Common myeloid progenitor, CD34-positive (primary cell): Measurements from ENCODE around the gene LIN37.
"Not testable (repeated sequence)": the region's sequence is repeated elsewhere in the genome, so short reads cannot be mapped to it uniquely, and the experiment has no call there.

Experiments
- CTCF ChIA-PET: fragments of 350-600 bp; sonication (Branson Sonifier 250); formaldehyde crosslinking; loops from one replicate; lab custom pipeline; 2021; ENCODE audit warnings: antibody characterized with exemption; lab: Charles Lee
- POLR2A ChIA-PET: fragments of 350-600 bp; sonication (Branson Sonifier 250); formaldehyde crosslinking; loops from one replicate; lab custom pipeline; 2021; ENCODE audit warnings: antibody characterized with exemption; lab: Charles Lee
- DNase-seq, 3 donors: peaks; one replicate each; pipeline versions ENCODE4 v3.0.0 to v3.0.0-alpha.2; 2013
- H3K27ac ChIP-seq, 2 experiments: 1 replicate in 1 of 2; 2 replicates in 1 of 2; pipeline ENCODE4 v1.7.0; 2013; ENCODE audit warnings: inconsistent platforms in 2 of 2, low read length in 2 of 2, mild to moderate bottlenecking in 2 of 2, low read depth in 1 of 2, moderate library complexity in 1 of 2; ENCODE audit not compliant: severe bottlenecking in 2 of 2, insufficient read depth in 1 of 2, poor library complexity in 1 of 2
- H3K27me3 ChIP-seq, 5 experiments: replicated peaks in 2 of 5; 1 replicate in 3 of 5; 2 replicates in 2 of 5; pipeline versions ENCODE4 v1.6.1 to v1.7.0; 2013; ENCODE audit warnings: low read length in 4 of 5, mild to moderate bottlenecking in 2 of 5, moderate library complexity in 2 of 5, inconsistent platforms in 1 of 5; ENCODE audit not compliant: insufficient read depth in 5 of 5, control insufficient read depth in 4 of 5
- H3K36me3 ChIP-seq, 4 experiments: 1 replicate in 2 of 4; 2 replicates in 2 of 4; pipeline versions ENCODE4 v1.6.1 to v1.7.0; 2013; ENCODE audit warnings: low read length in 3 of 4, control low read depth in 1 of 4, mild to moderate bottlenecking in 1 of 4; ENCODE audit not compliant: control insufficient read depth in 4 of 4, insufficient read depth in 4 of 4
- H3K4me1 ChIP-seq, 4 experiments: 1 replicate in 3 of 4; 2 replicates in 1 of 4; pipeline versions ENCODE4 v1.6.1 to v1.7.1; 2013; ENCODE audit warnings: low read length in 3 of 4, mild to moderate bottlenecking in 3 of 4, control low read depth in 1 of 4, inconsistent platforms in 1 of 4, moderate library complexity in 1 of 4; ENCODE audit not compliant: control insufficient read depth in 4 of 4, insufficient read depth in 4 of 4; ENCODE audit errors: control extremely low read depth in 1 of 4
- H3K4me3 ChIP-seq, 7 experiments: 1 replicate in 4 of 7; 2 replicates in 3 of 7; pipeline versions ENCODE4 v1.5.1 to v1.7.0; 2013; ENCODE audit warnings: mild to moderate bottlenecking in 7 of 7, low read length in 6 of 7, moderate library complexity in 6 of 7, inconsistent platforms in 2 of 7, low read depth in 2 of 7, control low read depth in 1 of 7; ENCODE audit not compliant: insufficient read depth in 4 of 7, control insufficient read depth in 1 of 7; ENCODE audit errors: extremely low read depth in 1 of 7
- H3K9me3 ChIP-seq, 5 experiments: 1 replicate in 4 of 5; 2 replicates in 1 of 5; pipeline versions ENCODE4 v1.6.1 to v1.7.1; 2013; ENCODE audit warnings: low read length in 4 of 5, mild to moderate bottlenecking in 2 of 5, inconsistent platforms in 1 of 5, low read depth in 1 of 5, moderate library complexity in 1 of 5; ENCODE audit not compliant: control insufficient read depth in 4 of 5, insufficient read depth in 2 of 5; ENCODE audit errors: control extremely low read depth in 1 of 5
- WGBS: methylation state at CpG from one replicate; pipeline ENCODE4 v1.1.5; 2013; ENCODE audit not compliant: insufficient coverage; 5-methylcytosine and 5-hydroxymethylcytosine counted together

LIN37 gene

DNA sequence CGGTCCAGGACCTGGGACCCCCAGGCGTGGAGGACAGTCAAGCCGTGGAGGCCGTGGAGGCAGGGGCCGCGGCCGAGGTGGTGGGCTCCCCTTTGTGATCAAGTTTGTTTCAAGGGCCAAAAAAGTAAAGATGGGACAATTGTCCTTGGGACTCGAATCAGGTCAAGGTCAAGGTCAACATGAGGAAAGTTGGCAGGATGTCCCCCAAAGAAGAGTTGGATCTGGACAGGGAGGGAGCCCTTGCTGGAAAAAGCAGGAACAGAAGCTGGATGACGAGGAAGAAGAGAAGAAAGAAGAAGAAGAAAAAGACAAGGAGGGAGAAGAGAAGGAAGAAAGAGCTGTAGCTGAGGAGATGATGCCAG lies 28.2 kb upstream of the LIN37 start:
- Histone ChIP-seq H3K27ac (no peak overlapping the region), H3K4me3 (no peak overlapping the region), H3K36me3 (peaks cover 0 to 56% (median 42%) of the 10 kb centered on the region in 4 experiments), H3K9me3 (no peaks in the 10 kb centered on the region), H3K4me1 (peaks cover 0 to 35% (median 28%) of the 10 kb centered on the region in 4 experiments), H3K27me3 (no peaks in the 10 kb centered on the region)
- ChIA-PET POLR2A (no interaction called here), CTCF (interaction anchor here (1.3 kb wide), 1 partner anchor 20 kb away, joined by 3 read pairs; no protein-coding TSS in a partner anchor)
- no peak for DNase-seq
- WGBS = 90% methylated on average over 8 of the region's 9 CpGs

DNA sequence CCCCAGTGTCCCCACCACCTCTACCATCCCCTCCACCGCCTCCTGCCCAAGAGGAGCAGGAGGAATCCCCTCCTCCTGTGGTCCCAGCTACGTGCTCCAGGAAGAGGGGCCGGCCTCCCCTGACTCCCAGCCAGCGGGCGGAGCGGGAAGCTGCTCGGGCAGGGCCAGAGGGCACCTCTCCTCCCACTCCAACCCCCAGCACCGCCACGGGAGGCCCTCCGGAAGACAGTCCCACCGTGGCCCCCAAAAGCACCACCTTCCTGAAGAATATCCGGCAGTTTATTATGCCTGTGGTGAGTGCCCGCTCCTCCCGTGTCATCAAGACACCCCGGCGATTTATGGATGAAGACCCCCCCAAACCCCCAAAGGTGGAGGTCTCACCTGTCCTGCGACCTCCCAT lies 27.7 kb upstream of the LIN37 start:
- Histone ChIP-seq H3K9me3 (no peaks in the 10 kb centered on the region), H3K4me3 (no peak overlapping the region), H3K27ac (no peak overlapping the region), H3K4me1 (peaks cover 0 to 30% (median 24%) of the 10 kb centered on the region in 4 experiments), H3K36me3 (peaks cover 0 to 61% (median 47%) of the 10 kb centered on the region in 4 experiments), H3K27me3 (no peaks in the 10 kb centered on the region)
- 90% methylated on average over 8 of the region's 17 CpGs for WGBS
- CTCF ChIA-PET = interaction anchor here (1.3 kb wide), 1 partner anchor 19 kb away, joined by 3 read pairs; no protein-coding TSS in a partner anchor
- DNase-seq = no peak
- POLR2A ChIA-PET = no interaction called here

DNA sequence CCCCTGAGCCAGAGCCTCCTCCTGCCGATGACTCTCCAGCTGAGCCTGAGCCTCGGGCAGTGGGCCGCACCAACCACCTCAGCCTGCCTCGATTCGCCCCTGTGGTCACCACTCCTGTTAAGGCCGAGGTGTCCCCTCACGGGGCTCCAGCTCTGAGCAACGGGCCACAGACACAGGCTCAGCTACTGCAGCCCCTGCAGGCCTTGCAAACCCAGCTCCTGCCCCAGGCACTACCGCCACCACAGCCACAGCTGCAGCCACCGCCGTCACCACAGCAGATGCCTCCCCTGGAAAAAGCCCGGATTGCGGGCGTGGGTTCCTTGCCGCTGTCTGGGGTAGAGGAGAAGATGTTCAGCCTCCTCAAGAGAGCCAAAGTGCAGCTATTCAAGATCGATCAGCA lies 27.0 kb upstream of the LIN37 start:
- DNase-seq = no peak
- Histone ChIP-seq H3K4me1 (peaks cover 0 to 23% (median 17%) of the 10 kb centered on the region in 4 experiments), H3K27me3 (no peaks in the 10 kb centered on the region), H3K27ac (no peak overlapping the region), H3K9me3 (no peaks in the 10 kb centered on the region), H3K36me3 (peaks cover 1 to 68% (median 50%) of the 10 kb centered on the region in 4 experiments), H3K4me3 (no peak overlapping the region)
- WGBS = 98% methylated on average over 16 of the region's 16 CpGs
- POLR2A ChIA-PET = no interaction called here
- CTCF ChIA-PET = interaction anchor here (1.3 kb wide), 1 partner anchor 15 kb away, joined by 3 read pairs; no protein-coding TSS in a partner anchor

DNA sequence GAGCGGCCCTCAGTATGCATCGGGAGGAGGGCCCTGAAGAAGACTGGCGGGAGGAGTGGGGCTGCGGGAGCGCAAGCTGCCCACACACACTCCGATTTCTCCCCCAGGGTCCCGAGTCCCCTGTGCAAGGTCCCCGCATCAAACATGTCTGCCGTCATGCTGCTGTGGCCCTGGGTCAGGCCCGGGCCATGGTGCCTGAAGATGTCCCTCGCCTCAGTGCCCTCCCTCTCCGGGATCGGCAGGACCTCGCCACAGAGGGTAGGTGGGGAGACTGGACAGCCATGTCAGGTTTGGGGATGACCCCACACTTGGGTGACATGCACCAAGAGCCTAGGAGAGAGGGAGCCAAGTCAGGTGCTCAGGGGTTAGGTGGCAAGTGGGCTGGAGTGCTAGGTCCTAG lies 25.9 kb upstream of the LIN37 start:
- ChIA-PET CTCF (interaction anchor here (1.3 to 1.7 kb wide), 2 partner anchors 14 to 28 kb away, joined by 3 to 5 read pairs; no protein-coding TSS in a partner anchor), POLR2A (no interaction called here)
- WGBS = 96% methylated on average over 14 of the region's 14 CpGs
- Histone ChIP-seq H3K9me3 (no peaks in the 10 kb centered on the region), H3K4me1 (peaks cover 0 to 14% (median 11%) of the 10 kb centered on the region in 4 experiments), H3K36me3 (peaks cover 4 to 78% (median 58%) of the 10 kb centered on the region in 4 experiments), H3K4me3 (no peak overlapping the region), H3K27me3 (no peaks in the 10 kb centered on the region), H3K27ac (no peak overlapping the region)
- no peak for DNase-seq

DNA sequence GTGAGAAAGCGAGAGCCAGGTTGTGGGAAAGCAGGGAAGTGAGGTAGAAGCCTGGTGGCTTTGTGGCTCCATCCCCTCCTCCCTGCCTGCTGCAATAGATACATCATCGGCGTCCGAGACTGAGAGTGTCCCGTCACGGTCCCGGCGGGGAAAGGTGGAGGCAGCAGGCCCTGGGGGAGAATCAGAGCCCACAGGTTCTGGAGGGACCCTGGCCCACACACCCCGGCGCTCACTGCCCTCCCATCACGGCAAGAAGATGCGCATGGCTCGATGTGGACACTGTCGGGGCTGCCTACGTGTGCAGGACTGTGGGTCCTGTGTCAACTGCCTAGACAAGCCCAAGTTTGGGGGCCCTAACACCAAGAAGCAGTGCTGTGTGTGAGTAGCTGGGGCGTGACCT lies 25.5 kb upstream of the LIN37 start:
- no peak overlapping the region for H3K4me3 ChIP-seq
- POLR2A ChIA-PET = no interaction called here
- CTCF ChIA-PET = interaction anchor here (0.9 to 1.7 kb wide), 3 partner anchors 11 to 28 kb away, joined by 3 to 5 read pairs (median 3); no protein-coding TSS in a partner anchor
- no peaks in the 10 kb centered on the region for H3K27me3 ChIP-seq
- H3K4me1 ChIP-seq = peaks cover 0 to 14% (median 11%) of the 10 kb centered on the region in 4 experiments
- peaks cover 4 to 82% (median 62%) of the 10 kb centered on the region in 4 experiments for H3K36me3 ChIP-seq
- H3K27ac ChIP-seq = no peak overlapping the region
- no peaks in the 10 kb centered on the region for H3K9me3 ChIP-seq
- DNase-seq = no peak
- over 99% methylated on average over 16 of the region's 16 CpGs for WGBS

DNA sequence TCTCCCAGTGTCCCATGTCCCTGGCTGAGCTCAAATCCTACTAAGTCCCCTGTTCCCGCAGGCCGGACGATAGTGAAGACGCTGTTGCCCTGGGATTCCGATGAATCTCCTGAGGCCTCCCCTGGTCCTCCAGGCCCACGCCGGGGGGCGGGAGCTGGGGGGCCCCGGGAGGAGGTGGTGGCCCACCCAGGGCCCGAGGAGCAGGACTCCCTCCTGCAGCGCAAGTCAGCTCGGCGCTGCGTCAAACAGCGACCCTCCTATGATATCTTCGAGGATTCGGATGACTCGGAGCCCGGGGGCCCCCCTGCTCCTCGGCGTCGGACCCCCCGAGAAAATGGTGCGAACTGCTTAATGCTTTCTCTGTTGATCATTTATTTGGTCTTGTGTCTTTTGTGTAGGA lies 24.7 kb upstream of the LIN37 start:
- Histone ChIP-seq H3K4me3 (no peak overlapping the region), H3K36me3 (peaks cover 4 to 90% (median 70%) of the 10 kb centered on the region in 4 experiments), H3K9me3 (no peaks in the 10 kb centered on the region), H3K27me3 (no peaks in the 10 kb centered on the region), H3K4me1 (peaks cover 0 to 11% (median 8%) of the 10 kb centered on the region in 4 experiments), H3K27ac (no peak overlapping the region)
- no peak for DNase-seq
- WGBS = 94% methylated on average over 24 of the region's 24 CpGs
- POLR2A ChIA-PET = no interaction called here
- CTCF ChIA-PET = interaction anchor here (0.9 to 1.1 kb wide), 2 partner anchors 11 to 17 kb away, joined by 3 read pairs; no protein-coding TSS in a partner anchor

DNA sequence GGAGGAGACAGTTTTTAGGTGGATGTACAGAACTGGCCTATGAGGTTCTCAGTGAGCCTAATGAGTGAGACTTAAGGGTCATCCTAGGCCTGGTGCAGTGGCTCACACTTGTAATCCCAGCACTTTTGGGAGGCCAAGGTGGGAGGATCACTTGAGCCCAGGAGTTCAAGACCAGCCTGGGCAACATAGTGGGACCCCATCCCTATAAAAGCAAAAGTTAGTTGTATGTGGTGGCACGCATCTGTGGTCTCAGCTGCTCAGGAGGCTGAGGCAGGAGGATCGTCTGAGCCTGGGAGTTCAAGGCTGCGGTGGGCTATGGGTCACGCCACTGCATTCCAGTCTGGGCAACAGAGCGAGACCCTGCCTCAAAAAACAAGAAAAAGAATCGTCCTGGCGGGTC lies 24.2 kb upstream of the LIN37 start:
- 98% methylated on average over 7 of the region's 7 CpGs for WGBS
- H3K27me3 ChIP-seq, POLR2A ChIA-PET, H3K9me3 ChIP-seq, H3K4me1 ChIP-seq, DNase-seq, H3K27ac ChIP-seq, H3K4me3 ChIP-seq: not testable (repeated sequence)
- peaks cover 7 to 94% (median 74%) of the 10 kb centered on the region in 4 experiments for H3K36me3 ChIP-seq
- CTCF ChIA-PET = interaction anchor here (1.1 kb wide), 1 partner anchor 16 kb away, joined by 3 read pairs; no protein-coding TSS in a partner anchor
